CD4-positive, alpha-beta T cell treated with Interleukin-6 at 100 ng/mL for 8 hours (primary cell): ENCODE measurements around the gene RASGRF1.

Source experiments
- DNase-seq: peaks from one replicate; pipeline ENCODE4 v3.0.0-alpha.2; 2020; ENCODE audit warnings: mixed read lengths, low spot score

The RASGRF1 gene

DNA sequence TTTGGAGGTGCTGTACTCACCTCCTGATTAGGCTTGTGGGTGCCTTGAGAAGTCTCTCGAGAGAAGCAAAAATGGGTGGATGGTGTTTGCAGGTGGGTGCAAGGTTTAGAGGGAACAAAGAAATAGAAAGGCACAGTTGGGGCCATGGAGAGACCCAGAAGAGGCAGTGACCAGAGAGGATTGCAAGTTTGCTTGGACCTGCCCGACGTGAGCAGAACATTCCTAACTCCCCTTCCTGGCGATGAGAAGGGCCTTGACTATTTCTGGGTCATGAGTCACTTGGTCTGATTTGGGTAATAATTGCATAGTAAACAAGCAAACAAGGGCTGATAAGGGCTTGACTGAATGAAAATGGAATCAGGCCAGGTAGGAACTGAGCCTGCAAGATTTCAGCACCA, 138.7 kb downstream of the RASGRF1 start:
- DNase-seq, result no peak

DNA sequence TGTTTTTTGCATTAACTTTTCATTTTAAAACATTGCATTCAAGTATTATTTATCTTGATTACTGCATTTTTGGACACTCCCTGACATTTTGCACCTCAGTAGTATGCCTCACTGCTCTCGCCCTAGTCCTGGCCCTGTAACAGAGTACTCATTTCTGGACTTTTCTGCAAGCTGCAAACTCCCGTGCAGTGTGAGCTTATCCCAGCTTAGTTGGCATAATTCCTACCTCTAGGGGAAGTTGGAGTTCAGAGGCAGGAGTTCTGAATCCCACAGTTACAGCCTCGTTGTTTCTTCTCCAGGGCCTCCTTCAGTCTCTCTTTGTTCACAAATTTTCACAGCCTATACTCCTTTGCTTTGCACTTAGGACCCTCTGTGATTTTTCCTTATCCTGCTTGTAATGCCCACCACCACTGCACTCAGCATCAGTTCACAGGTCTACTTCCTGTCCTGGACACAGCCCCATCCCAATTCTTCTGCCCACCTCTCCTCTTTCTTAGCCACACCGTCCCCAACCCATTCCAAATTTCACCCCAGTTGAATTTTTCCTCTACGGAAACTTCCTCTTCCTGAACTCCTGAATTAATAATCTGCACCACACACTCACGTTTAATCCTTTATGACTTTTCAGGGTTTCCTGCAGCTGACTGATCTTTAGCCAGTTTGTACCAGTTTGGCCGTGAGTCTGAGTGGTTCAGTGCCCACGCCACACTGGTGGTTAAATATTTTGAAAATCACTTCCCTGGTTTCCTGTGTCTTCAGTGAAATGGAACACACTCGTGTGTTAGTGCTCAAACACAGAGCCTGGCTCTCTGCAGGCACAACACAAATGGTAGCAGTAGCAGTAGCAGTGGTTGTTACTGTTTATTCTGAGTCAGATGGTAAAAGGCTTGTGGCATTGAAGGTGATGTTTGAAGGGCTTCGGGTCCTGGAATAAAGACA, 139.4 kb downstream of the RASGRF1 start:
- DNase-seq, result no peak

DNA sequence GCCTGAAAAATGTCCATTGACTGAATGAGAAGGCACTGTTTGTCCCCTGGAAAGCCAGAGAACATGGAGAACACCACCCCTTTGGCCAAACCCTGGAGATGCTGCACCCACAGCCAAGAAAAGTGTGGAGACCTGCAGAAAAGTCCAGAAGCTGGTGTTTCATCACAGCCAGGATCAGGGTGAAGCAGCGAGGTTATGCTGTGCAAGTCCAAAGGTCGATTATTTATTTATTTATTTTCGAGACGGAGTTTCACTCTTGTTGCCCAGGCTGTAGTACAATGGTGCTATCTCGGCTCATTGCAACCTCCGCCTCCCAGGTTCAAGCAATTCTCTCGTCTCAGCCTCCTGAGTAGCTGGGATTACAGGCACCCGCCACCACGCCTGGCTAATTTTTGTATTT, 140.2 kb downstream of the RASGRF1 start:
- DNase-seq, result no peak

DNA sequence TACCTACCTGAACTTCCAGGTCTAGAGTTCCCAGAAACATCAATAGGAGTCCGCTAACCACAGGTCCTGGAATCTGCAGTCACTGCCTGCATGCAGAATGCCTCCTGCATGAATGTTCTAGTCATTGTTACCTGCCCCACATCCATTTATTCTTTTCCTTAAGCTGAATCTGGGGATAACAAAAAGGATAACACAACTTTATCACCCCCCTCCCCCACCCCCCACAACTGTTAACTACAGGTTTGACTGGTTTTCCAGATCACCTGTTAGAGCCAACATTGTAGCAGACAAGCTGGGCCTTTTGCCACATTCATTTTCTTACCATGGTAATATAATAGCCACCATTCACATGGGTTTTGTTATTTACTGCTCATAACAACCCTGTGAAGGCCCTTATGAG, 141.1 kb downstream of the RASGRF1 start:
- no peak for DNase-seq

DNA sequence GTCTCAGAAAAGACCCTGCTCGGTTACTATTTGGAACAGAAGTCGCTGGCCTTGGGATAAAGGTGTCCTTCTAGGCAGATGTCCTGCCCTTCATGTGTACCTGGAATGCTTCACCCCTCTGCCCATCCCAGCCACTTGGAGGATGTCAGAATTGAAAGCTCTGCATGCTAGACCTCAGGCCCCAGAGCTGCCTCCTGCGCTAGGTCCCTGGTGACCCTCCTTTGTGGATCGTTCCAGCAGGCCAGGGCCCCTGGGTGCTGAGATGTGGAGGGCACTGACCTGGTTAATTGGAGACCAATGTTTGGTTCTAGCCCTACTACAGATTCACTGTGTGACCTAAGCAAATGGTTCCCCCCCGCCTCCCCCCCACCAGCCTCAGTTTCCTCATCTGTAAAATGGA, 143.1 kb downstream of the RASGRF1 start:
- no peak for DNase-seq

DNA sequence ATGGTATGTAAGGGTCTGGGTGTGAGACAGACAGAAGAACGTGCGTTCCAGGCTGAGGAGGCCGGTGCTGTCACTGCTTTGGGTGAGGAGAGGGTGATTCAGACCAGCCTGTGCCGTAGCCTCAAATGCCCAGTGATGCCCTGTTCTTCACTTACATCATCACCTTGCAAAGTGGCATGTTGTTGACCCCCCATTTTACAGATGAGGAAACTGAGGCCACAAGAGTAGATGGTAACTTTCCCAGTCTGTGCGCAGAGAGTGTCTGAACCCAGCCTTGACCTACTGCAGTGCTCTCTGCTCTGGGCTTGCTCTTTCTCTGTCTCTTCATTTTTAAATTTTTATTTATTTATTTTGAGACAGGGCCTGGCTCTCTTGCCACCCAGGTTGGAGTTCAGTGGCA, 144.1 kb downstream of the RASGRF1 start:
- no peak for DNase-seq

DNA sequence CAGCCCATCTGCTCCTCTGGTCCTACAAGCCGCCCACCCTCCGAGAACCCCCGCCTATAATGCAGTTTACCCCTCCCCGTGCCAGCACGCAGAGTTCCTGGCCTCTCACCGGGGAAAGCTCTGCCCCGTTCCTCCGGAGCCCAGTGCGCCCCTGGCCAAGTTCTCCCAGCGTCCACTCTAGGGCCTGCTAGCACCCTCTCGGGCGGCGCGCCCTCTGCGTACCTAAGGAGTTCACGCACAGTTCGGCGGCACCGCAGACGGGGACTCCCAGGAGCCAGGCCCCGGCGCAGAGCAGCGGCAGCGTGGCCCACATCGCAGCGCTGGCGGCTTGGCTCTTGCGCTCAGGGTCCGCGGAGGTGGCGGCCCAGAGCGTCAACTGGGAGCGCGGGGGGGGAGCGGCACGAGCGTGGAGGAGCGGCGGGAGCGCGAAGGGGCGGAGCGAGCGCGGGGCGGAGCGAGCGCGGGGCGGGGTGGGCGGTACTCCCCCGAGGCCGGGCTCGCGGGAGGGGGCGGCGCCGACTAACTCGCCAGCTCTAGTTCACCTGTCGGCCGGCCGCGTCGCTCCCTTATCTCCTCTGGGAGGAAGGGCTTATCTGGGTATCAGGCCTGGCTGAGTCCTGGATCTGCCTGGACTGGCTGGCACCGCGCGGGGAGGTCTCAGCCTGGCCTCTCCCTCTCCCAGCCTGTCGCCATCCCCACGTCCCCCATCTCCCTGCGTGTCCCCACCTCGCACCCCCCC, 145.7 kb downstream of the RASGRF1 start, which contains the start of gene CTSH:
Gene CTSH, minus strand, starts transcription at position 378 of the 739 bp plus-strand sequence. Its CDS starts 65 bp downstream, at position 313.
- DNase-seq, result peak; percentile 77

DNA sequence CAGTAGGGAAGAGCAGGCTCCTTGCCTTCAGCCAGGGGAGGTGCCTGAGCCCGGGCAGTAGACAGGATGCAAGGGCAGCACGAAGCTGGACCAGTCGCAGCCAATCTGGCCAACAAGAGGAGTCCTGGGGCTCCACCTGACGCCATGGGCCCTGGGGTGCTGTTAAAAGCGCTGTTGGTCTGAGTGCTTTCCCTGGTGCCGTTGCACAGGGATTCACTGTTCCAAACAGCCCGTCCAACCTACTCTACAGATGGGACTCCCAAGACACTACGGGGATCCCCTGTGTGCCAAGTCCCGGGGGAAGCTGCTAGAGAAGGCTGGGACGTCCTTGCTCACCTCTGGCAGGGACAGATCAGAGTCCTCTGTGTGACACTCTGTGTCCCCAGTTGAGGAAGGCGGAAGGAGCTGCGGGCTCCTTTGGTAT, 146.4 kb downstream of the RASGRF1 start:
- DNase-seq, result no peak

DNA sequence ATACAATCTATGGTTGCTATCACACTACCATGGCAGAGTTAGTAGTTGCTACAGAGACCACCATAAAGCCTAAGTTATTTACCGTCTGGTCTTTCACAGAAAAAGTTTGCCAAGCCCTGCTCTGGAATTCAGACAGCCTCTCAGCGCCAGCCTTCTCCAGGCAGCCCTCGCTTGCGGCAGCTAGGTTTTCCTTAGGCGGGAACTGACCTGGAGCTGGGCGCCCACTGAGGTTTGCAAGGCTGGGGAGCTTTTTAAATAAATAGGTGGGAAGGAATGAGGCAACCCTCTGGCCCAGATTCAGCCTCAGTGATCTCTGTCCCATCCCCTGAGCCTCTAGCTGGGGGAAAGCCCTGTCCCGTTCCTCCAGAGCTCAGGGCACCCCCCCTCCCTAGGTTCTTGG, 146.9 kb downstream of the RASGRF1 start:
- no peak for DNase-seq

DNA sequence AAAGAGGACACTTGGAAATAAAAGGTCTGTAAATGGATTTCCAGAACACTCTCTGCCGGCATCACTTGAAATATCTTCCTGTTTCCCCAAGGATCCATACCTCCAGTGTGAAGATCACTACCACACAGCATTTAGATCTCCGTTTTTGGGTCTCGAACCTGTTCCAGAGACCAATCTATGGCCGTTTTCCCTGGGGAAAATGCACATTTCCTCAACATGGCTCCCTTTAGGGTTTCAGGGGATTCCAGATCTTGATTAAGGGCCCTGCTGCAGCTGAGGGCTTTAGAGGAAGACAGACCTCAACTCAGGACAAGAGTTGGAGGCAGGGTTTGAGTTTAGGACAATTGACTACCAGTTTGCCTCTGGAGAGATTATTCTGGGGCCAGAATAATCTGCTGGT, 147.8 kb downstream of the RASGRF1 start:
- no peak for DNase-seq

DNA sequence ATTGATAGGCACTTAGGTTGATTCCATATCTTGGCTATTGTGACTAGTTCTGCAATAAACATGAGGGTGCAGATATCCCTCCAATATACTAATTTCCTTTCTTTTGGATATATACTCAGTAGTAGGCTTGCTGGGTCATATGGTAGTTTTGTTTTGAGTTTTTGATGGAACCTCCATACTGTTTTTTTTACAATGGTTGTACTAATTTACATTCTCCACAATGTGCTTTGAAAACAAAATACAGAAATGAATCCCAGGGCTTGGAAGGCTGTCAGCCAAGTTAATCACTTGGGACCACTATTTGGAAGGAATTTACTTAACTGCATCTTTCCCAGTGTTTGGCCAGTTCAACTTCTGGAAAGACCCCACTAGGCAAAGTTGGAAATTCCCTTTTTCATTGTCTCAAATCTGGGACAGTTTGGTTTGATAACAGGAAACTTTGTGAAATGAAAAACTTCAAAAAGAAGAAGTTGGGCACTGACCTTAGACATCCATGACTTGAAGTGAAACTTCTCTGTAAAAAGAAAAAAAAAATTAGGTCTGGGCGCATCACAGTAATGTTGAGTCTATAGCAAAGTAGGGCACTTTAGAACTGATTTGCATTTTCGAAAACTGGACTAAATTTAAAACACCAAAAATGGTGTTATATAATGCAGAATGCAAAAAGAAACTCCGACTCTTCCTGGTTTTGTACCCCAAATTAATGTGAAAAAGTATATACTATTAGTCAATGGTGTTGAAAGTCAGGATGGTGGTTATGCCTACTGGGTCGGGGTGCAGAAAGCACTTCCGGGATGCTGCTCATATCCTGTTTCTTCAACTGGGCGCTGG, 151.7 kb downstream of the RASGRF1 start:
- peak; percentile 43 for DNase-seq

DNA sequence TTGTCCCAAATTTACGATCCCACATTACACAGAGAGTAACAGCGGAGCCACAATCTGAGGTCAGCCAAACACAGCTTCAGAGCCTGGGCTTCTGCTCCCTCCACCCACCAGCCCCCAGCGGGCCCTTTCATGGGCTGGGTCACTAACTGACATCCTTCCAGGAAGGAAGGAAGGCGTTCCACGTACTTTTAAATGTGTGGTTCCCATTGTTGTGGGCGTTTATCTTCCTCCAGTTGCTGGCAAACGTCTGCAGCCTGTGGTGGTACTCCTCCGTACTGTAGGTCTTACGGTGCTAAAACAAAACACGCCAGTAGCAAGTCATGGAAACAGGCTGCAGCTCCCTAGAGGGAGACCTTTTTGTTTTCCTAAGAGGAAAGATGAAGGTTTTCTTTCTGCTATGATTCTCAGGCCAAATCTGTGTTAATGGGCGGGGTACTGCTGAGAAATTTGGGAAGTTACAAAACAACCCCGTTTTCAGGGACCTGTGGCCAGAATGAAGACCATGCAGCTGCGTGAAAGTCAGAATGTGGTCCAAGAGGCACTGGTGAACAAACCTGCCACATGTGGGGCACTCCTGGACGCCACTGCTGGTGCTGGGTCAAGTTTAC, 153.3 kb downstream of the RASGRF1 start:
- DNase-seq, result no peak

DNA sequence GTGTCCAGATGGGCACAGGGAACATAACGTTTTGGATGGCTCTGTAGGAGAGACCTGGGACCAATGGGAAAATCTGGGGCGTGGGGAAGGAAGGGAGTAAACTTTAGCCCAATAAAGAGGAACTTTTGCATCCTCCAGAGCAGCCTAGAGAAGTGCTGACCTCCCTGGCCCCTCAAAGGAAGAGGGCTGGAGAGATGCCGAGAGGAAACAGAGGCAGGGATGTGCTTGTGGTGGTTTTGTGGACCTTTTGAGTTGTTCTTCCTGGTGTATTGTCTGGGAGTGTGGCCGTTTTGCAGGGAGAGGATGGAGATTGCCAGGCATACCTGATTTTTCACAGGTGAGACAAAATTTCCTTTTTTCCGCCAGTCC, 155.9 kb downstream of the RASGRF1 start:
- DNase-seq, result no peak

DNA sequence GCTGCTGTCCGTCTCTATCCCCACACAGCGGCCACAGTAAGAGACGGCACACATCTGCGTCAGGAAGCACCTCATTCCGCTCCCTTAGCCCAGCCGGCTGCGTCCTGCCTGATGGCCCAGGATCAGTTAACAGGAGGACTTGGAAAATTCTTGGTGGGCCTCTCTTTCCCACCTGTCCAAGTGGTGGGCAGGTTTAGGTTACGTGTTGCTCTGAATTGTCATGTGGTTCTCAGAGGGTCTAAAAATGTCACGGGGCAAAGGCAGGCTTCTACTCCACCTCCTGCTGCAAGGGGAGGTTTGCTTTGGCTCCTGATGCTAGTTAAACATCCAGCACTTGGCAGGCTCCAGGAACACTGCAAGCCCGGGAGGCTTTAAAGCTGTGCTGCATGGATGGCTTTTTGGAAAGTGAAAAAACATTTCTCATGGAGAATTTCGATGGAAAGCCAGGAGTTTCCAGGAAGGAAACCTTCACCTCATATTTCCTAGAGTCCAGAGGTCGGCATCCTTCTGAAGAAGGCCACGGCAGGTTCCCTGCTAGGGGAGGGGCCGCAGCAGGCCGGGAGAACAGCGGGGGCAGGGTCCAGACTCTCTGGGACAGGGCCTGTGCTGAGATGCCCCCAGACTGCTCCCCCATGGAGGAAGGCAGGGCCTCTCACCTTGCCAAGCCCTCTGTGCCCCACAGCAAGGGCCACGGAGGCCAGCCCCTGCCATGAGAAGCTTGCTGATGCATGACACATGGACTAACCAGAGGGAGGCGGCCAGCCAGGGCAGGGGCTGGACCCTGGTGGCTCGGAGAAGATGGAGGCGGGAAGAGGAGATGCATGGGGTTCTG, 156.5 kb downstream of the RASGRF1 start:
- no peak for DNase-seq

DNA sequence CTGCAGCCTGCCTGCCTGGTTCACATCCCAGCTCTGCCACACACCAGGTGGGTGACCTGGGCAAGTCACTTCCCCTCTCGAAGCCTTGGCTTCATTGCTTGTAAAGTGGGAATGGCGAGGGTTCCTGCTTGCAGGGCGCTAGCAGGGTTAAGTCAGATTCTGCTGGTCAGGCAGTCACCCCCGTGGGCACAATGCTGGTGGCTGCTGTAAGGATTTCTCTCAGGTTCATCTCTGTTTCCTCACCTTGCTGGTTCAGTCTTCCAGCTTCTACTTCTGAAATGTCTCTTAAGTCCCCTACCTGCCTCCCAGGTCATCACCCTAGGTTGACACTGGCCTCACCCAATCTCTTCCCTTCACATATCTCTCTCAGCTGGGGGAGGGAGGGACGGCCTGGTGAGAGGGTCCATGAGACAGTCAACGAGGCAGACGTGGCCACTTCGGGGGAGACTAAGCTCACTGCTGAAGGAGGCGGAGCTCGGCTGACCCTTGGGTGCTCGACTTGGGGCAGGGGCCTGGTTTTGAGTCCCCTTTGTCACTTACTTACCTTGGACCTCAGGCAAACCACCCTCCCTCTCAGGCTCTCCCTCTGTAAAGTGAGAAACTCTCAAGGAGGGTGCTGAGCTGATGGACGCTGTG, 157.3 kb downstream of the RASGRF1 start:
- DNase-seq, result no peak

DNA sequence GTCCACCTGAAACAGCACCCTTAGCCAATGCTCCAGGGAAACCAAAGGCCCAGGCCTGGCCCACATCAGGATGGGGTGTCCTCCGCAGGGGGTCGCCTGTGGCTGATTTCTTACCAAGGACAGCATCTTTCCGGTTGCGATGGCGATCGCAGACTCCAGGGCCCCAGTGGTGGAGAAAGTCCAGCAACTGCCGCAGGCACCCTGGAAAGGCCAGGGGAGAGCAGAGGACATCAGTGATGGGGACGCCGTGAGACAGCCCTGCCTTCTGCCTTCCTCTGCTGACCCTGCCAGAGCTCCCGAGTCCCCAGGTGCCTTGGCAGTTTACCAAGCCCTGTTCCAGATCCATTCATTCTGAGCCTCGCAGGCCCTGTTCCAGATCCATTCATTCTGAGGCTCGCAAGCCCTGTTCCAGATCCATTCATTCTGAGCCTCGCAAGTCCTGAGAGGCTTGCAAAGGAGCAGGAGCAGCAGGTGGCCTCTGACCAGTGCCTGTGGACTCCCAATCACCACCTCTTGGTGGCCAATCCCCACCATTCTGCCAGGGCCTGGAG, 158.2 kb downstream of the RASGRF1 start:
- DNase-seq, result no peak

DNA sequence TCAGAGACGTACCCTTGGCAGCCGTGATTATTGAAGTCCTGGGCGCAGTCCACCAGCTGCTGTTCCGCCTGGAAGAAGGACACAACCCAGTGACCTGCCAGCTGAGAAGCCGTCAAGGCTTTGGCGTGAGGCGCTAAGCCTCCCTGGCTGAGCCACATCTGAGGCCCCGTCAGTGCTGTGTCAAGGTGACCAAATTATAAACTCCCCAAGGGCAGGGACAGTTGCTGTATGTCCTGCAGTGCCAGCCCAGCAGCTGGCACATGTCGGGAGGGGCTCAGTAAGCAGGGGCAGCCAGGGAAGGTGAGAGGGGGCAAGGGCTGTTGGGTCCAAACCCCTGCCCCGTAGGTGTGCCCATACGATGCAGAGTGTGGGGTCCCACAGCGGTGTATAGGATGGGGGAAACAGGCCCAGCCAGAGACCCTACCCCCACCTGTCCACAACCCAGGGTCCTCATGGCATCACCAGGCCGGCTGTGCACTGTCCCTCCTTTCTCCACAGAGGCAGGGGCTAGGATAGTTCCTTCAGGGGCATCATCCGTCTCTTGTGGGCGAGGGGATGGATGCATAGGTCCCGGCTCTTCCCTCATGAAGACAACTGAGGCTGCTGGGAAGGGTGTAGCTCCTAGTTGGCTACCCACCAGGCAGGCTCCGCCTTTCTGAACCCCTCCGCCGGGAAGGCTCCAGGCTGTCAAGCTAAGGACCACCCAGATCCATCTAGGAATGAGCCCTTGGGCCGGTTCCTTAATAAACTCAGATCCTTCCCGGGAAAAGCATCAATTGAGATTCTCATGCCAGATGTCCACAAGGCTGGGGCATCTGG, 158.9 kb downstream of the RASGRF1 start:
- DNase-seq, result no peak

DNA sequence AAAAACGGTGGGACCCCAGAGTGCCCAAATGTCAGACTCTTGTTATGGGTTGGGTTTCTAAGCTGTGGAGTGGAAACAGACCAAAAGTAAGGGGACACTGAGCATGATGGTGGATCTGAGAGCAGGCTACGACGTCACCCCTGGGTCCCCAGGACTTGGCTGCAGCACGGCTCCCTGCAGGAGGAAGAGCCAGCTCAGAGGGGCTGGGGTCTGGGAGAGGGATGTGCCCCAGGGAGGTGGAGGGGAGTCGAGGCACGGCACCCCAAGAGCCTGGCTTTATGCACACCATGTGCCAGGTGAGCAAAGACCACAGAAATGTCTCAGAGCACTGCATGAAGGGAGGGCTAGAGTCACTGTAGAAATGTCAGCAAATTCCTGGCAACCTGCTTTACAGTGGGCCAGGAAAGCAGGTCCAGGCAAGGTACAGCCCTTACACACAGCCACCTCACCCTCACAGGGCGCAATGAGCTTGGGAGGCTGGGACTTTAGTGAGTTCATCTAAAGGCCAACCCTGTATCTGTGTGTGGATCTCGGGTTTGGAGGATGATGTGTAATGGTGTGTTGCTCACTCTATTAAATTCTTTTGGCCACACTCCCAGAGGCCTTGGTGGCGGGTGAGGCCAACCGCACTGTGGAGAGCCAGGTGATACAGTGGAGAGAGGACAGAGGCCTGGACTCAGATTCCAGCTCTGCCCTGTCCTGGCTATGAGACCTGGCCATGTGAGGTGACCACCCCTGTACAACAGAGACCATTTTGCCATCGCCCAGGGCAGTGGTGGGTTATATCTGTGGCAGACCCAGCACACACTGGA, 159.8 kb downstream of the RASGRF1 start:
- DNase-seq, result no peak
